HG03342 (cell line): ENCODE measurements around the gene MOB3A.

Experiments
- ATAC-seq: cut with Tn5 transposase; IDR thresholded peaks from one replicate; pipeline ENCODE4 v1.9.1; 2021; ENCODE audit warnings: mild to moderate bottlenecking, moderate library complexity; ENCODE audit not compliant: unreplicated experiment

MOB3A gene

DNA sequence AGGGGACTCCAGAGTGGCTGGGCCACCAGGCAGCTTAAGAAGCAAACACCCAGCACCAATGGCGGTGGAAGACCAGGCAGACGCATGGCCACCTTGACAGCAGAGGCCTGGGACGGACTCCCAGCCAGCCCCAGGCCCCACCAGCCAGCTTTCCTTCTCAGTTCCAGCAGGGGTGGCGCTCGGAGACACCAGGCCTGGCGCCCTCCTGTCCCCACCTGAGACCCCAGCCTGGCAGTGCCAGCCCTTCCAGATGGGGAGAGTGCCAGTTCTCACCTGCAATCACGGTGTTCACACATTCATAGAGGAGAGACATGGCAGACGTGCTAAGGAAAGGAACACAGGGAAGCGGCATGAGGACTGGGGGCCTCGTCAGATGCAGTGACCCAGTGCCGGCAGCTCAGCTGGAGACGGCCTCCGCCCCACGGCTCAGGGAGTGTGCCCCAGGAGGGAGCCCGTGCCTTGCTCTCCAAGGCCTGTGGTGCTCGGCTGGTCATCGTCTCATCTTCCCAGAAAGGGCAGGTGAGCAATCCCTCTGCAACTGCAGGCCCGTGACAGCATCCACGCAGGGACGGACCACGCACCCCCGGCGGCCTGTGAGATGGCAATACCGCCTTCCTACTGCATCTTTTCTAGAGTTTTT lies 30.9 kb upstream of the MOB3A start:
- ATAC-seq = no peak

DNA sequence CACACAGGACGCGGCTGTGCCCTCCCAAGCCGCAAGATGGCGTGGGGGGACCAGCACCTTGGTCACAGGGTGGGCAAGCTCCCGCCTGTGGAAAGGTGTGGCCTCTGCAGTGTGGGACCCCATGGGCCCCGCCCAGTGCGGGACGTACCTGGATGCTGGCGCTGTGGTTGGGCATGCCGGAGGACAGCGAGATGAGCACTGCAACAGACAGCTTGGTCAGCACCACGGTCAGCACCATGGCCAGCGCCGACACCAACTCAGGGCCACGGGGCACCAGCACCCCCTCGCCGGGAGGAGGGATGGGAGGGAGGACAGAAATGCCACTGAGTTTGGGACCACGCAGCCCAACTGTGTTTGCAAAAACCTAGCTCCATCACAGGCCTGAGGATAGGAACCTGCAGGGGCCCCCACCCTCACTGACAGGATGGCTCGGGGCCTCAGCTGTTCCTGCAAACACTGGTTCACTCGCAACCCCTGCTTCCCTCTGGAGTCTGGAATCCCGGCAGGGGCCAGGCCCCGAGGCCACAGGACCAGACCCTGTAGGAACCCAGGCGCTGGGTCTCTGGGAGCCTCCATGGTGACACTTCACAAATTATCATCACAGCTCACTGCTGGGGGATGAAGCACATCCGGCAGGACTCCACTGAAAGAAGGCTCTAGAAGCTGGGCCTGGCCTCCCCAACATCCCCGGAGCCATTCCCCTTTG lies 27.7 kb upstream of the MOB3A start:
- ATAC-seq = no peak

DNA sequence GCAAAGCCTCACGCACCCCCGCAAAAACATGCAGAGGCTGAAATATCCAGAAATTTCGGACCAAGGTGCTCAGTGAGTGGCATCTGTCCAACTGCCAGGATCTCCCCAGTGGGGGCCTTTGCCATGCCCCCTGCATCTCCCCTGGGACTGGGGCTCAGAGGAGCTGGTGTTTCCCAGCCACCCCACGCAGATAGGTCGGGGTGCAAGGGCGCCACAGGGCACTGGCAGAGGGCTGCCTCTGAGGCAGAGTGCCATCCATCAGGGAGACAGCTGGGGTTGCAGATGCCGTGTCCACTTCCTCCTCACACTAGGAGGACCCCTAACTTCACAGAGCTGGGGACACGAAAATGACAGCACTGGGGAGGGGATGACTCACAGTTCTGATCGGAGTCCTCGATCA lies 26.9 kb upstream of the MOB3A start:
- ATAC-seq = no peak

DNA sequence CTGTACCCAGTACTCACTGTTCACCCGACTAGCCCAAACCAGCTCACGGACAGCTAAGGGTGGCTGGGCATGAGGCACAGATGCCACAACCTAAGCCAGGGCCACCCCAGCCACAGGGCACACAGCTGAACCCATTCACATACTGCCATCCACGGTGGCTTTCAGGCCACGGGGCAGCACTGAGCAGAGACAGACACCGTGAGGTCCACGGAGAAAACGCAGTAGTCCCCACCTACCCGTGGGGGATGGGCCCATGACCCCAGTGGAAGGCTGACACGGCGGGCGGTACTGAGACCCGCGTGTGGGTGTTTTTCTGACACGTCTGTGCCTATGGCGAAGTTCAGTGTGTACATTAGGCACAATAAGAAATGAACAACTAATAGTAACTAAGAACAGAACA lies 26.1 kb upstream of the MOB3A start:
- no peak for ATAC-seq

DNA sequence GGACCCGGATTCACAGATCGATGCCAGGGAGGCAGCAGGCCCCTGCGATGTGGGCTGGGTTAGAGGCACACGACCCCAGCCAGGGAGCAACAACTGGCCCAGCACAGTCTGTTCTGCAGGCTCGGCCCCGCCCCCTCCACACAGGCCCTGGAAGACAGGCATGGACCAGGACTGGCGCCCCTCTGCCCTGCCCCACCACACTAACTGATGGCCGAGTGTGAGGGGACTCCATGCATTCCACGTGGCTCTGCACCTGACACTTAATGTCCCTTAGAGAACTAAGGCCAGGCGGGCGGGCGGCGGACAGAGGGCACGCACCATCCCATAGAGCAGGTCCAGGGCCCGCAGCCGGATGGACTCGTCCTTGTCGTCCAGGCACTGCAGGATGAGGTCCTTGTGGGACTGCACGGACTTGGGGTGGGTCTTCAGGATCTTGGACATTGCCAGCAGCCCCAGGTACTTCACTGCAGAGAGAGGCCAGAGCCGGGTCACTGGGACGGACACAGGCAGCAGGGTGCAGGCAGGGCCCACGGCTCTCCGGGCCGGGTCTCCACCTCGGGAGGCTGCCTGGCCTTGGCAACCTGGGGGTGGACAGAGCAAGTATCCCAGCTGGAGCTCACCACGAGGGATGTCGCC lies 25.4 kb upstream of the MOB3A start:
- no peak for ATAC-seq

DNA sequence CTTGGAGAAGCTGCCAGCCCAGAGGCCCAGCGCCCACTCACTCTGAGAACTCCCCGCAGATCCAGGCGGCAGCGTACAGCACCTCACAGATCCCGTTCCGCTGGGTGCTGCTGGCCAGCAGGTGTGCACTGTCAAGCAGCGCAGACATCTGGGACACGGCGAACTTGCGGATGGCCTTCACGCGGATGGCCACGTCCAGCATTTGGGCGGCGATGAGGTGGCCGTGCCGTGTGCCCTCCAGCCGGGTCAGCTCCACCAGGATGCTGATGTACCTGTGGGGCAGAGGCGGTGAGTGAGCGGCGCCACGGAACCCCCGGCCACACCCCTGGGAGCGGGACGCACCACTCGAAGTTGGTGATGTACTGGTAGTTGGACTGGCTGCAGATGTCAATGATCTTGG lies 24.7 kb upstream of the MOB3A start:
- no peak for ATAC-seq

DNA sequence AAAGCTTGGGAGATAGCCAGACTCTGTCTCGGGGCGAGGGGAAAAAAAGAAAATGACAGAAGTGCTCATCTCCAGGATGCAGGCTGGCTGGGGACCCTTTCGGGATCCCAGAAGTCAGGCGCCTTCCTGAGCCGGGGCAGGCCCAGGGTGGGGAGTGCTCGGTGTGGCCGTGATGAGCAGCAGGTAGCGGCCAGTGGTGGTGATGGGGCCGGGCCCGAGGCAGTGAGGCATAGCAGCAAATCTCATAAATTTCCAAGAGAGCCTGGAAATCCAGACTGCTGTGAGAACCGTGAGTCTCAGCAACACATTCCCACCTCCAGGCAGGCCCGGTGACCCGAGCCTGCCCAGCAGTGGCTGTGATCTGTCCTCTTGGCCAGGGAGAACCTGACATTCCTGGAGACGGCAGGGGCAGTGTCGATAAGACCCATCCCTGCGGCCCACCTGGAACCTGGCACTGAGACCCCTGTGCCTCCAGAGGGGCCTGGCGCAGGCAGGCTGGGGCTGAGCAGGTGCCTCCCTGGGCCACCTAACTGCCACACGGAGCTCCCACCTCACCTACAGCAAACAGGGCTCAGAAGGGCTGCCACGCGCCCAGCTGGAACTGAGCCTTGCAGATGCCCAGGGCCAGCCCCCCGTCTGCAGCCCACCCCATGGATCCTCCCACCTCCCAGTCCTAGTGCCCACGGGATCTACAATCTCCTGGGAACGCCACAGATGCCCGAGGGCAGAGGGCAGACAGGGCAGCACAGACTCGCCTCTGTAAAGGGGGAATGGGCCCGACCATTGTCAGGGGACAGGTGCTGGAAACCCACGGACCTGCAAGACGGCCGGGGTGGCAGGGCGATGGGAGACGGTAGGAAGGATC lies 24.0 kb upstream of the MOB3A start:
- ATAC-seq = no peak

DNA sequence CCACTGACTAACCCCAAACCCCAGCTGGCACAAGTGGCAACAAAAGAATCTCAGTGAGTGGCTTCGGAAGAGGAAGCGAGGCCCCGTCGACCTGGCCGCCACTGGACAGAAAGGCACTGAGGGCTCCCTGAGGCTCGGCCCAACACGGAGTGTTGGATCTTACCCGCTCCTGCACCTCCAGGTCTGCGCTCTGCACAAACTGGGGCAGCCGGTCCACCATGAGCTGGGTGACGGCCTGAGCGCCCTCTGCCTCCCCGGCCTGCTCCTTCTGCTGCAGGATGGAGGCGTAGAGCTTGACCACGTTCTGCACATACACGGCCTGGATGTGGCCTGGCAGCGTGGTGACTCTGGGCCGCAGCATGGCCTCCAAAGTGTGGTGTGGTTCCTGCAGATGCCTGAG lies 22.3 kb upstream of the MOB3A start:
- no peak for ATAC-seq

DNA sequence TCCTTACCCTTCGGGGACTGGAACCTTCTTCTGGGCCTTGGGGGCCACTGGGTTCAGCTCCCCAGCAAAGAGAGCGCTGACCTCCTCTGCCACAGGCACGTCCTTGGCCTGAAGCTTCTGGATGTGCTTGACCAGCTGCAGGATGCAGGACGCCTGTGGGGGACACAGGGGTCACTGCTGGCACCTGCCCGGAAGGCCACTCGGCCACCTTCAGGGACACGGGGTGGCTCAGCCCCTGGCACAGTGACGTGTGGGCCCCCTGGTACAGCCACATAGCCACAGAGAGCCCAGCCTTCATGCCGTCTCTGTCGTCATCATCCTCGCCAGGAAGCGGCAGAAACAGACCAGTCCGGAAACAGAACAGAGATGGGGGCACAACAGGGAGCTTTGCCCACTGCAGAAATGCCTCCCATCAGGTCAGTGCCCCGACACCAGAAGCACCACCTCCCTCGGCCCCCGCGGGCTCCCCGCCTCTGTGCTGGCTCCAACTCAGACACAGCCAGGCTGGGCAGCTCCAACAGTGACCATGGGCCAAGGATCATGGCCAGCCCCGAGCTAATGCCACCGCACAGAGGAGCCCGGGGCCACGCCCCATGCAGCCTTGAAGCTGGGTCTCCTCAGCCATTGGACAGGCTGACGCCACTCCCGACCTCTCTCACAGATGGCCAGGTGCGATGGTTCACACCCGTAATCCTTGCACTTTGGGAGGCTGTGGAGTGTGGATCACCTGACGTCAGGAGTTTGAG lies 21.3 kb upstream of the MOB3A start:
- no peak for ATAC-seq

DNA sequence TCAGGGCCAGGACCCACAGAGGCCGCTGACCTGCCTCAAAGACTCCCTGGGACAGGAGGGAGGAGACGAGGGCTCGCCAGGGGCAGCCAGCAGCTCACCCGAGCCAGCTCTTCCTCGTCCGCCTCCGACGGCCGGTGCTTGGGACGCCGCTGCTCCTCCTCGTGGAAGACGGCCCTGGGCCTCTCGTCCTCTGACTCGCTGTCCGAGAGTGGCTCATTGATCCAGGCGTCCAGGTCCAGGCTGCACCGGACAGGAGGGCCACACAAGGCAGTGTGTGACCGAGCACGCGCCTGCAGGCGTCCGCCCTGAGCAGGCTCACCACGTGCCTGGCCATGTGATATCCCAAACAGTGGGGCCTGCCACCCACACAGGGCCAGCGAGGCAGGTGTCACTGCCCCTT lies 20.4 kb upstream of the MOB3A start:
- no peak for ATAC-seq

DNA sequence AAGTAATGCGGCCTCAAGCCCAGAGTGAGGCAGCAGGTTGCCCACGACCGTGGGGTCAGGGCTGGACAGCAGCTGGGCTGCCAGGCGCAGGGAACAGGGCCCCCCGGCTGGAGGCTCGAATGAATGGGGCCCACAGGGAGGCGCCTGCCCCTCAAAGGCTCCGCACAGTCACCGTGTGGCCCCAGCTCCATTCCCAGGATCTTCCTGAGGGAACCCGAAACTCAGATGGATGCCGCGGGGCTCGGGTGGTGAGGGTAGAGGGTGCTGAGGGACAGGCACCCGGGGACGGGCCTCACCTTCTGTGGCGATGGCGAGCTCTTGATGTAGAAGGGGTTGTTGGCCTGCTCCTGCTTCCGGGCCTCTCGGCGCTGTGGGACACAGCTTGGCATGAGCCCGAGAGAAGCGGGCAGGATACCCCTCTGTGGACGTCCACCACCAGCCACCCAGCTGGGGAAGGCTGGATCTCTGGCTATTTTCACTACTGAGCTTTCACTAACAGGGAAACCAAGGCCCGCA lies 19.8 kb upstream of the MOB3A start:
- ATAC-seq = no peak

DNA sequence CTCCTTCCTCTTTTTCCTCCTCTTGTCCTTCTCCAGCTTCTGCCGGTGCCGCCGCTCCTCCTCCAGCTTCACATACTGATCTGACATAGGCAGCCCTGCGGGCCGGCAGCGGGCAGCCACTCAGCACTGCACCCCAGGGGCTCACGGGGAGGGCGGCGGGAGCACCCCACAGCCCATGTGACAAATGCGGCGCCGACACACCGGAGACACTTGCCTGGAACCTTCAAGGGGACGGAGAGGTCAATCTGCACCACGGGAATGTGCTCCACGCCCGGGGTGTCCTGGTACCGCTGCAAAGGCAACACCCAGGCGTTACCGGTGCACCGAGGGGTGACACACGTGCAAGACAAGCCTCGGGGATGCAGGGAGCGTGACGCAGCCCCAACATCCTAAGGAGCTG lies 19.2 kb upstream of the MOB3A start:
- no peak for ATAC-seq

DNA sequence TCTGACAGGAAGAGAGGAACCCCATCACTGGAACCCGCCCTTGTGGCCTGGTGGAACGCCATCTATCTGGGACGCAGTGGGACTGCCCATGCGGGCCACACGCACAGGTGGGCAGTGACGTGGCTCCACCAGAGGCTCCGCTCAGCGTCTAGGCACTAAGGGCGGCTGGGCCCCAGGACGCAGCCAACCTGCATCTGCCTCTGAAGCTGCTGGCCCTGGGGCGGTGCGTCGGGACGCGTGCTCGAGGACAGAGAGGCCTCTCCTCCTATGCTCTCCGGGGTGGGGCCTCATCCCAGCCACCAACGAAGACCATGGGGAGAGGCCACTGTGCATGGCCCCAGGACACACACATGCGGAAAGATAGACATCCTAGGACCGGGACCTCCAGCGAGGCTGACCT lies 18.7 kb upstream of the MOB3A start:
- no peak for ATAC-seq

DNA sequence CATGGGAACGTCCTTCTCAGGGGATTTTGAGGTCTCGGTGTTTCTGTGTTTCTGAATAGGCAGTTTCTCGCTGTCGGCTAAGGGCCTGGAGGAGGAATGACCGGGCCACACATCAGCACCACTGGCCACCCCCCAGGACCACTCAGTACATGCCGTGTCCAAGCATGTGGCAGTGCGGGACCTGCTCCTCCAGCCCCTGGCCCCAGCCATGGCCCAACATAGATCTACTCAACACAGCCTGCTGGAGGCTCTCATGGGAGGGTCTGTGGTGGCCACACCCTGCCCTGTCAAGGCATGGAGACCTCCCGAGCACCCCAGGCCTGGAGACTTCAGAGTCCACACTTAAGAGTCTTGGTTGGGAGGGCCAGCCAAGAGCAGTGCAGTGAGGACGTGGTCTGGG lies 18.1 kb upstream of the MOB3A start:
- no peak for ATAC-seq

DNA sequence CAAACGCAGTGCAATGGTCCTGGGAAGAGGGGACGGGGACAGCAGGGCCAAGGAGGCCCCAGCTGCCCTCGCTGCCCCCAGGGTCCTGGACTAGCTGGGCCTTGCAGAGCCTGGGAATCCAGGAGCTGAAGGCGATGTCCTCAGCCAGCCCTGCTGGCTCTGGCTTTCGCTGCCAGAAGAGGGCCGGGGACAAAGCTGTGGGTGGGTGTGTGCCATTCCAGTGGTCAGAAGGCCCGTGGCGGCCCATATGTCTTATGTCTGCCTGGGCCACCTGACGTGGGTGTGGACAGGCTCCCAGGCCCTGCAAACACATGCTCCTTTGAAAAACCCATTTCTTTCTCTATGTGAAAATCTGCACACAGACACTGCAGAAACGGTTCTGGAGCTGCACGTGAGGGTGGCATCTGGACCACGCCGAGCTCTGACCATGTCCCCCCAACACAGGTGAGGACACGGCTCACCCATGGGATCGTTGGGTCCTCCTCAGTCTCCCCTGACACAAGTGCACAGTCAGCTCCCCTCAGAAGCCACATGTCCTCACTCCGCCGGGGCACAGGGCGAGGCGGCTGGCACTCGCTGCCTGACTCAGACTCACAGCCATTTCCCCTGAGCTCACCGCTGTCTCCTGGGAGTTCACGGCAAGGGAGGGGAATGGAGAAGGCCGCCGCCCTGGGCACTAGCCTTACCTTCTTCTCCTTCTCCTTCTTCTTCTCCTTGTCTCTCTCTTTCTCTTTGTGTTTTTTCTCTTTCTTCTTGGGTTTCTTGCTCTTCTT lies 17.5 kb upstream of the MOB3A start:
- ATAC-seq = no peak

DNA sequence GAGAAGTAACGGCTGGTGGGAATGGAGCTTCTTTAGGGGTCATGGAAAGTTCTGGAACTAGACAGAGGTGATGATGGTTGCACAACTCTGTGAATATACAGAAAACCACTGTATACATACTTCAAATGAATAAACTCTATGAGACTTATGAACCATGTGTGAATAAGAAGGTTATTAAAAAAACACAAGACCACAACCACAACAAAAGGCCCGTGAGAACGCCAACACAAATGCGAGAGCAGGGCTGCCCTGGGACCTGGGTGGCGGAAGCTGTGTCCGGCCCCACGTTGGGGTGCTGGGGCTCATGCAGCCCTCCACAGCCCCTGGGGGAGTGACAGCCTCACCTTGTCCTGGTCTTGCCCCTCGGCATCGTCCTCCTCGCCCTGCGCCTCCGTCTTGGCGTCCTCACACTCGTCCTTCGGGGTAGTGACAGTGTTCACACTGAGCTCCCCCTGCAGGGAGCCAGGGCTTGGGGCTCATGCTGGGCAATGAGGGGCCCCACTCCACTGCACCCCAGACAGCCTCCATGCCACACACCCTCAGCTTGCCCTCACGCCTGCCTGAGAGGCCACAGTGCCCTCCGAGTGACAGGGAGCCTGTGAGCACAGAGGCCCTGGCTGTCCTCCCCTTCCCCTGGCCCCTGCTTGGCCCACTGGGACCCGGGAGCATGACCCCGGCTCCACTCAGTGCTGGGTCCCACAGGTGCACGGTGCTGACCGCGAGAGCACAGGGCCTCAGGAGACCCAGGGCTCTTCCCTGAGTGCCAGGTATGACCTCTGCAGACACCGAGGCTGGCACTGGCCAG lies 16.6 kb upstream of the MOB3A start:
- no peak for ATAC-seq

DNA sequence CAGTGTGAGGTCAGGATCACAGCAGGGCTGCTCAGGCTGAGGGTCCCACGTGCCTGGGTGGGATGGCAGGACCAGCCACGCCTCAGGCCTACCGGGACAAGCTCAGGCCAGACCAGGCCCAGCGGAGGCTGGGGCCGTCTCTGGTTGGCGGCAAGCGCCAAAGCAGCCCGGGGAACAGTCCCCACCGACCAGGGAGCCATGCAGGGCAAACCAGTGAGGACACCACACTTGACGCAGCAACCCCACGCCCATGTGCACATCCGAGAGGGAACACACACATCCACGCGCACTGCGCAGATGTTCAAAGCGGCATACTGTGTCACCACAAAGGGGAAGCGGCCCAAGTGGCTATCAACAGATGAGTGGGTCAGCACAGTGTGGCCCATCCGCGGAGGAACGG lies 15.8 kb upstream of the MOB3A start:
- ATAC-seq = no peak

DNA sequence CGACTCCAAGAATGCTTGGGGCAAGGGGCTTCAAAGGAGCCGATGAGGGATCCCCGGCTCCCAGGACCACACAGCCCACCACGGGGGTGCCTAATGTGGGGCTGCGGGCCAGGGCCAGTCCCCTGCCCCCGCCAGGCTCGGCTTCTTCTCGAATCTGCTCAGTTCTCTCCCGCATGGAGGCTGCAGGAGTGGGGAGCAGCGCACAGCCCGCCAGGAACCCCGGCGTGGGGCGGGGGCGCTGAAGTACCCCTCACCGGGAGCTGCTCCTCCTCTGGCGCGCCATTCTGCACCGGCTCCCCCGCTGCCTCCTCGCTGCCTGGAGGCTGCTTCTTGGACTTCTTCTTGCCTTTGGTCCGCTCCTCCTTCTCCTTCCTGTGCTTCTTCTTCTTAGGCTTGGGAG lies 15.3 kb upstream of the MOB3A start:
- no peak for ATAC-seq

DNA sequence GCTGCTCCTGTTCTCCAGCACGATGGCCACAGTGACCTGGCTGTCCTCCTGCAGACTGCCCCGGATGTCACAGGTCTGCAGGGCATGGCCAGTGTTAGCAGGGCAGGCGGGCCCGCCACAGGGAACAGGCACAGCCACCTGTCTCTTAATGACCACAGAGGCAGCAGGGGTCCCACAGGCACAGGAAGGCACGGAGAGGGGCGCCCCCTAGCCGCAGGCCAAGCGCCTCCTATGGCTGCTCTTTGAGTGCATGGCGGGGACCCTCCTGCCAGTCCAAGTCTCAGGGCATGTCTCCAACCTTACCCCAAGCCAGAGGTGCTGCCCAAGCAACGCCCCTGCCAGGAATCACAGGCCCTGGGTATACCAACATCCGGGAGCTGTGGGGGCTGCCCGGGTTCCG lies 14.7 kb upstream of the MOB3A start:
- no peak for ATAC-seq
